HCT116 (cell line): Measurements from ENCODE around the gene ABHD4. TPM values are rescaled to one million over a fixed set of nuclear protein-coding genes. Genes with fewer than 3 reads are reported as not detected.
"Not testable (repeated sequence)": the region's sequence is repeated elsewhere in the genome, so short reads cannot be mapped to it uniquely, and the experiment has no call there.

Experiments used
- ATAC-seq: fragments of 200-7000 bp; cut with Tn5 transposase; 2 replicates; pipeline ENCODE4 v1.9.1; 2020; ENCODE audit warnings: mild to moderate bottlenecking, moderate library complexity
- BruUV-seq: library from RNA; stranded (reverse); fragments of 400-500 nt; replicated peaks from 2 replicates; lab custom pipeline; 2021; lab: Mats Ljungman, UMichigan
- CTCF ChIA-PET: fragments of 300-600 bp; sonication (Branson Sonifier 250); formaldehyde crosslinking; loops from one replicate; lab custom pipeline; 2021; ENCODE audit warnings: antibody characterized with exemption; lab: Charles Lee
- POLR2A ChIA-PET: fragments of 300-600, 350-600 bp; sonication (Branson Sonifier 250); formaldehyde crosslinking; loops from one replicate; lab custom pipeline; 2021; ENCODE audit warnings: antibody characterized with exemption; lab: Charles Lee
- RAD21 ChIA-PET, 2 experiments: fragments of 300-600 bp; sonication (Branson Sonifier 250); formaldehyde crosslinking; loops; one replicate each; lab custom pipeline; 2023; ENCODE audit warnings: low total read pairs in 2 of 2; ENCODE audit not compliant: uncharacterized antibody in 2 of 2, unreplicated experiment in 2 of 2, low non-redundant PET in 1 of 2; lab: Charles Lee
- DNase-seq: peaks from one replicate; pipeline ENCODE4 v3.0.0-alpha.2; 2010; ENCODE audit warnings: low read depth, low spot score
- H2AFZ ChIP-seq: fragments of 200-600 bp; shearing (Covaris generic), sonication (generic); 2 replicates; pipeline ENCODE4 v1.6.1; 2017; ENCODE audit warnings: low read depth, mixed run types, mixed read lengths, antibody characterized with exemption, low read length; ENCODE audit not compliant: poor library complexity, severe bottlenecking
- H3K27ac ChIP-seq: 2 replicates; pipeline ENCODE4 v1.5.1; 2012; ENCODE audit warnings: low read depth, low read length
- H3K27me3 ChIP-seq: fragments of 200-600 bp; sonication (generic); 2 replicates; pipeline ENCODE4 v1.6.1; 2016; ENCODE audit warnings: mixed run types, low read length, mixed read lengths; ENCODE audit not compliant: insufficient read depth
- H3K36me3 ChIP-seq, 2 experiments: fragments of 200-500 bp in 1 of 2; fragments of 200-600 bp in 1 of 2; sonication (Bioruptor generic) in 1 of 2; sonication (generic) in 1 of 2; 2 replicates each; pipeline versions ENCODE4 v1.5.1 to v1.6.1; 2014 to 2016; ENCODE audit warnings: low read length in 2 of 2, inconsistent platforms in 1 of 2, mixed read lengths in 1 of 2, mixed run types in 1 of 2; ENCODE audit not compliant: insufficient read depth in 2 of 2, control insufficient read depth in 1 of 2
- H3K4me1 ChIP-seq, 2 experiments: fragments of 200-600 bp in 1 of 2; sonication (generic) in 1 of 2; 2 replicates each; pipeline versions ENCODE4 v1.5.1 to v1.6.1; 2012 to 2017; ENCODE audit warnings: low read length in 2 of 2, inconsistent platforms in 1 of 2, mild to moderate bottlenecking in 1 of 2, mixed read lengths in 1 of 2, mixed run types in 1 of 2, moderate library complexity in 1 of 2; ENCODE audit not compliant: insufficient read depth in 2 of 2, control insufficient read depth in 1 of 2
- H3K4me2 ChIP-seq: fragments of 200-600 bp; sonication (generic); 2 replicates; pipeline ENCODE4 v1.6.1; 2017; ENCODE audit warnings: mixed run types, low read length, mixed read lengths
- H3K4me3 ChIP-seq, 2 experiments: fragments of 200-600 bp in 1 of 2; sonication (generic) in 1 of 2; replicated peaks in 1 of 2; 2 replicates each; pipeline ENCODE4 v1.5.1; 2011 to 2016; ENCODE audit warnings: low read length in 2 of 2, control low read depth in 1 of 2, low read depth in 1 of 2, mild to moderate bottlenecking in 1 of 2, mixed read lengths in 1 of 2, mixed run types in 1 of 2
- H3K79me2 ChIP-seq: fragments of 200-600 bp; sonication (generic); 2 replicates; pipeline ENCODE4 v1.6.1; 2017; ENCODE audit warnings: mild to moderate bottlenecking, mixed run types, low read length, moderate library complexity, mixed read lengths; ENCODE audit not compliant: insufficient read depth
- H3K9ac ChIP-seq: fragments of 200-600 bp; sonication (generic); 2 replicates; pipeline ENCODE4 v1.6.1; 2016; ENCODE audit warnings: low read length, mixed read lengths
- H3K9me2 ChIP-seq: fragments of 200-600 bp; sonication (generic), shearing (Covaris generic); 2 replicates; pipeline ENCODE4 v1.6.1; 2017; ENCODE audit warnings: mixed run types, mild to moderate bottlenecking, moderate library complexity; ENCODE audit not compliant: insufficient read depth
- H3K9me3 ChIP-seq, 2 experiments: fragments of 200-500 bp in 1 of 2; fragments of 200-600 bp in 1 of 2; sonication (Bioruptor generic) in 1 of 2; sonication (generic) in 1 of 2; 2 replicates each; pipeline ENCODE4 v1.6.1; 2014 to 2017; ENCODE audit warnings: low read length in 2 of 2, mixed read lengths in 2 of 2, inconsistent platforms in 1 of 2, low read depth in 1 of 2, mild to moderate bottlenecking in 1 of 2, mixed run types in 1 of 2, moderate library complexity in 1 of 2; ENCODE audit not compliant: control insufficient read depth in 1 of 2, insufficient read depth in 1 of 2
- H4K20me1 ChIP-seq: fragments of 200-600 bp; sonication (generic), shearing (Covaris generic); 2 replicates; pipeline ENCODE4 v1.6.1; 2017; ENCODE audit warnings: mixed run types, mild to moderate bottlenecking, moderate library complexity; ENCODE audit not compliant: insufficient read depth
- CBX3 ChIP-seq: IDR thresholded peaks from 2 replicates; pipeline ENCODE4 v1.6.1; 2012; ENCODE audit warnings: low read depth
- ELF1 ChIP-seq: IDR thresholded peaks from 2 replicates; pipeline ENCODE4 v1.6.1; 2012; ENCODE audit warnings: low read depth, borderline replicate concordance
- EZH2 ChIP-seq: fragments of 200-600 bp; sonication (generic); IDR thresholded peaks from 2 replicates; pipeline ENCODE4 v1.6.1; 2017; ENCODE audit warnings: antibody characterized with exemption, mixed run types
- JUND ChIP-seq: IDR thresholded peaks from 2 replicates; pipeline ENCODE4 v1.6.1; 2012
- MAX ChIP-seq: IDR thresholded peaks from 2 replicates; pipeline ENCODE4 v1.6.1; 2012
- POLR2A ChIP-seq: IDR thresholded peaks from 2 replicates; pipeline ENCODE4 v1.7.0; 2011; ENCODE audit warnings: borderline replicate concordance; ENCODE audit not compliant: insufficient read depth, insufficient read length; ENCODE audit errors: extremely low read depth
- REST ChIP-seq: IDR thresholded peaks from 2 replicates; pipeline ENCODE4 v1.6.1; 2012; ENCODE audit warnings: low read depth
- SP1 ChIP-seq: IDR thresholded peaks from 2 replicates; pipeline ENCODE4 v1.6.1; 2012; ENCODE audit warnings: low read depth
- YY1 ChIP-seq: IDR thresholded peaks from 2 replicates; pipeline ENCODE4 v1.6.1; 2011; ENCODE audit warnings: low read length, low read depth, moderate library complexity, mild to moderate bottlenecking; ENCODE audit not compliant: insufficient replicate concordance; ENCODE audit errors: extremely low read depth
- ZBTB33 ChIP-seq: IDR thresholded peaks from 2 replicates; pipeline ENCODE4 v1.6.1; 2011; ENCODE audit warnings: mild to moderate bottlenecking, low read length, moderate library complexity; ENCODE audit not compliant: insufficient replicate concordance; ENCODE audit errors: extremely low read depth
- ZFX ChIP-seq: fragments of 450-650 bp; IDR thresholded peaks from 2 replicates; pipeline ENCODE4 v1.6.1; 2017
- intact Hi-C: fragments of 100-400 bp; cut with micrococcal nuclease; formaldehyde crosslinking; loops from 2 replicates; pipeline ENCODE4 v1.10.0; 2022
- total RNA-seq: library from RNA; stranded (reverse); gene quantifications from one replicate; pipeline ENCODE4 v1.2.1, GENCODE V29; 2021; ENCODE audit not compliant: unreplicated experiment

Gene ABHD4
- total RNA-seq, 1 experiment from 2014 or later, result 9.4 TPM

GRCh38 chr14:22587247-22587646, 10.9 kb upstream of the ABHD4 start:
- ChIA-PET POLR2A (no interaction called here), CTCF (no interaction called here)
- no TSS peak for BruUV-seq
- DNase-seq, result no peak
- no peaks in the 10 kb centered on the region for H3K9me2 ChIP-seq
- H4K20me1 ChIP-seq, result no peaks in the 10 kb centered on the region
- H3K36me3 ChIP-seq, result peaks cover 0 to 5% of the 10 kb centered on the region in 2 experiments; a peak in 1 of 4 replicates
- no peak overlapping the region for H3K4me2 ChIP-seq
- H3K79me2 ChIP-seq, result peaks cover 66% of the 10 kb centered on the region
- TF ChIP-seq ZBTB33 (no peak), POLR2A (no peak), YY1 (no peak), EZH2 (no peak), JUND (no peak), SP1 (no peak), REST (no peak), MAX (no peak), CBX3 (no peak), ELF1 (no peak), ZFX (no peak)
- TF ChIP-seq, all 23 proteins: peak for 0
- RAD21 ChIA-PET, result no interaction called here
- no peaks in the 10 kb centered on the region for H3K9me3 ChIP-seq
- no peak overlapping the region for H3K27ac ChIP-seq
- H3K4me1 ChIP-seq, result peaks cover 10 to 22% of the 10 kb centered on the region in 2 experiments
- H3K27me3 ChIP-seq, result no peaks in the 10 kb centered on the region
- no peak overlapping the region for H3K4me3 ChIP-seq
- no peak for ATAC-seq
- no peak overlapping the region for H3K9ac ChIP-seq
- H2AFZ ChIP-seq, result no peak overlapping the region
- intact Hi-C loops, result no loop called here

GRCh38 chr14:22587677-22588422, 10.2 kb upstream of the ABHD4 start:
- H3K27ac ChIP-seq, DNase-seq, H3K27me3 ChIP-seq, H3K9me3 ChIP-seq, ATAC-seq, H3K36me3 ChIP-seq, H4K20me1 ChIP-seq, BruUV-seq, H2AFZ ChIP-seq, RAD21 ChIA-PET, H3K9me2 ChIP-seq, intact Hi-C loops: not testable (repeated sequence)
- peak overlapping the region; percentile 71 to 93 for H3K4me3 ChIP-seq
- ChIA-PET POLR2A (interaction anchor here (1.4 kb wide), 1 partner anchor 10 kb away, joined by 4 read pairs; no protein-coding TSS in a partner anchor), CTCF (interaction anchor here (2.2 to 2.8 kb wide), 2 partner anchors 17 to 65 kb away, joined by 22 to 37 read pairs; no protein-coding TSS in a partner anchor)
- H3K4me1 ChIP-seq, result peaks cover 10 to 22% of the 10 kb centered on the region in 2 experiments
- peaks cover 61% of the 10 kb centered on the region for H3K79me2 ChIP-seq
- peak overlapping the region; percentile 76 for H3K9ac ChIP-seq
- H3K4me2 ChIP-seq, result peak overlapping the region; percentile 80
